Liver (tissue), 9 donors: ENCODE measurements around the gene PCDHA4. TPM values are rescaled to one million over a fixed set of nuclear protein-coding genes. Genes with fewer than 3 reads are reported as not detected.
"Not testable (repeated sequence)": the region's sequence is repeated elsewhere in the genome, so short reads cannot be mapped to it uniquely, and the experiment has no call there.

Source experiments
- DNase-seq: peaks from one replicate; pipeline ENCODE4 v3.0.0-alpha.2; 2017; ENCODE audit warnings: low spot score
- H3K27ac ChIP-seq, 2 donors: one replicate each; pipeline ENCODE4 v1.7.0; 2013; ENCODE audit warnings: inconsistent platforms in 2 of 2, low read length in 2 of 2, control low read depth in 1 of 2, low read depth in 1 of 2, mild to moderate bottlenecking in 1 of 2
- H3K27me3 ChIP-seq, 4 donors: one replicate each; pipeline versions ENCODE4 v1.6.1 to v1.7.0; 2013; ENCODE audit warnings: low read length in 3 of 4, inconsistent platforms in 1 of 4, mild to moderate bottlenecking in 1 of 4, moderate library complexity in 1 of 4; ENCODE audit not compliant: control insufficient read depth in 4 of 4, insufficient read depth in 4 of 4
- H3K36me3 ChIP-seq, 4 donors: one replicate each; pipeline versions ENCODE4 v1.6.1 to v1.7.0; 2013; ENCODE audit warnings: low read length in 3 of 4, mild to moderate bottlenecking in 3 of 4, low read depth in 1 of 4, moderate library complexity in 1 of 4; ENCODE audit not compliant: control insufficient read depth in 4 of 4, insufficient read depth in 3 of 4
- H3K4me1 ChIP-seq, 4 donors: one replicate each; pipeline versions ENCODE4 v1.6.1 to v1.7.0; 2013; ENCODE audit warnings: low read length in 3 of 4, mild to moderate bottlenecking in 3 of 4, moderate library complexity in 1 of 4; ENCODE audit not compliant: control insufficient read depth in 4 of 4, insufficient read depth in 4 of 4
- H3K4me3 ChIP-seq, 3 donors: one replicate each; pipeline versions ENCODE4 v1.6.1 to v1.7.0; 2013; ENCODE audit warnings: low read length in 3 of 3, control low read depth in 1 of 3, low read depth in 1 of 3, mild to moderate bottlenecking in 1 of 3
- H3K9ac ChIP-seq, 2 donors: one replicate each; pipeline ENCODE4 v1.7.0; 2013; ENCODE audit warnings: low read length in 2 of 2, mild to moderate bottlenecking in 2 of 2, moderate library complexity in 2 of 2, control low read depth in 1 of 2, low read depth in 1 of 2
- H3K9me3 ChIP-seq, 4 donors: one replicate each; pipeline versions ENCODE4 v1.6.1 to v1.7.0; 2013; ENCODE audit warnings: low read length in 3 of 4; ENCODE audit not compliant: control insufficient read depth in 4 of 4
- EGR1 ChIP-seq, 2 donors: IDR thresholded peaks; 2 replicates each; pipeline ENCODE4 v1.6.1; 2016 to 2018; ENCODE audit warnings: antibody characterized with exemption in 2 of 2, low read depth in 2 of 2
- FOXA1 ChIP-seq: IDR thresholded peaks from 2 replicates; pipeline ENCODE4 v1.6.1; 2016; ENCODE audit warnings: antibody characterized with exemption
- FOXA2 ChIP-seq: IDR thresholded peaks from 2 replicates; pipeline ENCODE4 v1.6.1; 2016; ENCODE audit warnings: antibody characterized with exemption
- GABPA ChIP-seq, 2 donors: IDR thresholded peaks in 1 of 2; conservative IDR thresholded peaks in 1 of 2; 2 replicates each; pipeline ENCODE4 v1.6.1; 2016; ENCODE audit warnings: antibody characterized with exemption in 2 of 2, mild to moderate bottlenecking in 1 of 2, moderate library complexity in 1 of 2
- HNF4A ChIP-seq, 2 donors: conservative IDR thresholded peaks; 2 replicates each; pipeline ENCODE4 v1.6.1; 2016; ENCODE audit warnings: antibody characterized with exemption in 2 of 2, mild to moderate bottlenecking in 2 of 2
- HNF4G ChIP-seq: IDR thresholded peaks from 2 replicates; pipeline ENCODE4 v1.6.1; 2016; ENCODE audit warnings: antibody characterized with exemption
- JUND ChIP-seq, 2 donors: IDR thresholded peaks; 2 replicates each; pipeline ENCODE4 v1.6.1; 2016; ENCODE audit warnings: antibody characterized with exemption in 2 of 2
- NR2F2 ChIP-seq: IDR thresholded peaks from 2 replicates; pipeline ENCODE4 v1.6.1; 2016; ENCODE audit warnings: antibody characterized with exemption
- RAD21 ChIP-seq, 2 donors: IDR thresholded peaks; 2 replicates each; pipeline ENCODE4 v1.6.1; 2016; ENCODE audit warnings: antibody characterized with exemption in 2 of 2, mild to moderate bottlenecking in 2 of 2
- RXRA ChIP-seq, 2 donors: IDR thresholded peaks; 2 replicates each; pipeline ENCODE4 v1.6.1; 2017 to 2018; ENCODE audit warnings: antibody characterized with exemption in 2 of 2, mild to moderate bottlenecking in 1 of 2
- SP1 ChIP-seq: IDR thresholded peaks from 2 replicates; pipeline ENCODE4 v1.6.1; 2018; ENCODE audit warnings: antibody characterized with exemption, mild to moderate bottlenecking
- YY1 ChIP-seq: IDR thresholded peaks from 2 replicates; pipeline ENCODE4 v1.6.1; 2016; ENCODE audit warnings: antibody characterized with exemption, mild to moderate bottlenecking
- WGBS: extraction: QIAGEN DNeasy Blood & Tissue Kit; methylation state at CpG from one replicate; pipeline ENCODE4 v1.1.7; 2013; 5-methylcytosine and 5-hydroxymethylcytosine counted together
- polyA plus RNA-seq, 2 donors: library from polyadenylated mRNA; stranded (reverse) in 1 of 2; unstranded in 1 of 2; fragments of 200-250 nt in 1 of 2; fragments of >200 nt in 1 of 2; fragmentation: Nextera tagmentation in 1 of 2; extraction: Ambion mirVana in 1 of 2; gene quantifications; one replicate each; pipeline versions ENCODE4 v1.2.1 to v1.2.3, GENCODE V29; 2013 to 2015
- total RNA-seq, 2 donors: library from RNA; depleted of rRNA; stranded (reverse); fragments of >200 nt; gene quantifications; one replicate each; pipeline ENCODE4 v1.2.3, GENCODE V29; 2014
- TF ChIP-seq, protein P1 (sequence below): IDR thresholded peaks from 2 replicates; pipeline ENCODE4 v1.6.1; 2016; ENCODE audit warnings: antibody characterized with exemption
- TF ChIP-seq, protein P2 (sequence below): IDR thresholded peaks from 2 replicates; pipeline ENCODE4 v1.6.1; 2016; ENCODE audit warnings: antibody characterized with exemption
- TF ChIP-seq, protein P3 (sequence below): fragments of 150-350 bp; IDR thresholded peaks from 2 replicates; pipeline ENCODE4 v1.5.1; 2017; ENCODE audit warnings: improper control_type of control experiment, low read depth, low read length; ENCODE audit not compliant: missing input control
- TF ChIP-seq, protein P4 (sequence below): IDR thresholded peaks from 2 replicates; pipeline ENCODE4 v1.6.1; 2016; ENCODE audit warnings: antibody characterized with exemption
- donor health status: healthy.
- donor health status: healthy.
- donor health status: healthy.
- donor health status: healthy.
- donor health status: healthy.

PCDHA4 gene
- total and polyA plus RNA-seq, 4 donors: 0.01 to 0.09 (median 0.07) TPM

DNA sequence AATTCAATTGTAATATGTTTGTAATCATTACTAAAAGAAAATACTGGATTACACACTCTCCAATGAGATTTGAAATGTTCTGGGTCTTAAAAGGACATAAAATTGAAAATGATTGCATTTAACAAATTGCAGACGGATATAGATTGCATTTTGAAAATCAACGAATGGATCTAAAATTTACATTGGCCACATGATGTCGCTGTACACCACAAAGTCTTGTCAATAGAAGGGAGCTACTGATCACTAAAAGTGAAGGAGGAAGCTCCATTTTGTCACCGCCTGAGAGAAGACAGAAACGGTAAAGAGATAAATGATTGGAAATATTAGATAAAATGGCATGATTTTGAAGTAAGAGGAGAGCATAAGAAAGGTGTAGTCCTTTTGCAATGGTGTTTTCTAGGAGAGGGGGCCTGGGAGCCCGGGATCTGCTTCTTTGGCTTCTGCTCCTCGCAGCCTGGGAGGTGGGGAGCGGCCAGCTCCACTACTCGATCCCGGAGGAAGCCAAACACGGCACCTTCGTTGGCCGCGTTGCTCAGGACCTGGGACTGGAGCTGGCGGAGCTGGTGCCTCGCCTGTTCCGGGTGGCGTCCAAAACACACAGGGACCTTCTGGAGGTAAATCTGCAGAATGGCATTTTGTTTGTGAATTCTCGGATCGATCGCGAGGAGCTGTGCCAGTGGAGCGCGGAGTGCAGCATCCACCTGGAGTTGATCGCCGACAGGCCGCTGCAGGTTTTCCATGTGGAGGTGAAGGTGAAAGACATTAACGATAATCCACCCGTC lies 20.8 kb upstream of the PCDHA4 start, which contains the start of gene PCDHA1:
Gene PCDHA1, plus strand, starts transcription at position 236 of the 782 bp plus-strand sequence.
- Histone ChIP-seq H3K9me3 (peaks cover 48 to 77% (median 52%) of the 10 kb centered on the region in 4 donors), H3K27me3 (peaks cover 0 to 5% (median 2%) of the 10 kb centered on the region in 4 donors), H3K4me3 (peak within 1 kb of the TSS in 2 of 3 donors; percentile 4 to 54), H3K4me1 (no peaks in the 10 kb centered on the region), H3K27ac (no peak within 1 kb of the TSS), H3K36me3 (no peaks in the 10 kb centered on the region), H3K9ac (no peak within 1 kb of the TSS)
- no peak for TF ChIP-seq YY1
- TF ChIP-seq, protein P1, sequence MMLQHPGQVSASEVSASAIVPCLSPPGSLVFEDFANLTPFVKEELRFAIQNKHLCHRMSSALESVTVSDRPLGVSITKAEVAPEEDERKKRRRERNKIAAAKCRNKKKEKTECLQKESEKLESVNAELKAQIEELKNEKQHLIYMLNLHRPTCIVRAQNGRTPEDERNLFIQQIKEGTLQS: no peak
- no peak for TF ChIP-seq RAD21 (IDR thresholded peaks at IDR 0.05)
- TF ChIP-seq JUND (IDR thresholded peaks at IDR 0.05): no peak
- TF ChIP-seq EGR1 (IDR thresholded peaks at IDR 0.05; ENCODE audit: low read depth in 2 of 2): no peak
- no peak for TF ChIP-seq RXRA (IDR thresholded peaks at IDR 0.05)
- TF ChIP-seq, protein P2, sequence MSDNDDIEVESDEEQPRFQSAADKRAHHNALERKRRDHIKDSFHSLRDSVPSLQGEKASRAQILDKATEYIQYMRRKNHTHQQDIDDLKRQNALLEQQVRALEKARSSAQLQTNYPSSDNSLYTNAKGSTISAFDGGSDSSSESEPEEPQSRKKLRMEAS: no peak
- no peak for TF ChIP-seq SP1
- WGBS: 21% methylated on average over 29 of the region's 29 CpGs
- no peak for DNase-seq

DNA sequence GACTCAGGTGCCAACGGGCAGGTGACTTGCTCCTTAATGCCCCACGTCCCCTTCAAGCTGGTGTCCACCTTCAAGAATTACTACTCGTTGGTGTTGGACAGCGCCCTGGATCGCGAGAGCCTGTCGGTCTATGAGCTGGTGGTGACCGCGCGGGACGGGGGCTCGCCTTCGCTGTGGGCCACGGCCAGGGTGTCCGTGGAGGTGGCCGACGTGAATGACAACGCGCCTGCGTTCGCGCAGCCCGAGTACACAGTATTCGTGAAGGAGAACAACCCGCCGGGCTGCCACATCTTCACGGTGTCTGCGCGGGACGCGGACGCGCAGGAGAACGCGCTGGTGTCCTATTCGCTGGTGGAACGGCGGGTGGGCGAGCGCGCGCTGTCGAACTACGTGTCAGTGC lies 19.4 kb upstream of the PCDHA4 start:
- H3K4me3 ChIP-seq: peak overlapping the region in 1 of 3 donors; percentile 59
- H3K36me3 ChIP-seq, DNase-seq, H3K27ac ChIP-seq, H3K27me3 ChIP-seq, H3K4me1 ChIP-seq, H3K9ac ChIP-seq: not testable (repeated sequence)
- H3K9me3 ChIP-seq: peaks cover 43 to 68% (median 48%) of the 10 kb centered on the region in 4 donors
- WGBS: 42% methylated on average over 44 of the region's 44 CpGs

GRCh38 chr5:140787849-140788504 lies 18.9 kb upstream of the PCDHA4 start:
- WGBS: 40% methylated on average over 70 of the region's 70 CpGs
- not testable (repeated sequence) for H3K27me3 ChIP-seq

GRCh38 chr5:140791089-140791488 lies 15.8 kb upstream of the PCDHA4 start:
- H3K27me3 ChIP-seq: peaks cover 0 to 5% (median 3%) of the 10 kb centered on the region in 4 donors
- 27% methylated on average over 2 of the region's 2 CpGs for WGBS

More at GRCh38 chr5:140787849-140788504, 18.9 kb upstream of the PCDHA4 start:
- not testable (repeated sequence) for H3K9ac ChIP-seq, H3K36me3 ChIP-seq, H3K27ac ChIP-seq, H3K4me1 ChIP-seq, DNase-seq
- H3K9me3 ChIP-seq: peaks cover 42 to 68% (median 47%) of the 10 kb centered on the region in 4 donors
- peak overlapping the region in 1 of 3 donors; percentile 19 for H3K4me3 ChIP-seq

More at GRCh38 chr5:140791089-140791488, 15.8 kb upstream of the PCDHA4 start:
- H3K9me3 ChIP-seq: peaks cover 45 to 75% (median 49%) of the 10 kb centered on the region in 4 donors
- no peak for DNase-seq
- TF ChIP-seq, protein P2: no peak
- TF ChIP-seq FOXA1: no peak
- no peak for TF ChIP-seq YY1
- no peak for TF ChIP-seq HNF4A (conservative IDR thresholded peaks at IDR 0.05)
- TF ChIP-seq EGR1 (IDR thresholded peaks at IDR 0.05; ENCODE audit: low read depth in 2 of 2): no peak
- TF ChIP-seq HNF4G: no peak
- no peak for TF ChIP-seq FOXA2
- TF ChIP-seq, protein P1: no peak
- no peak for TF ChIP-seq GABPA (IDR thresholded peaks at IDR 0.05 in 1 of 2, conservative IDR thresholded peaks at IDR 0.05 in 1 of 2)
- TF ChIP-seq, protein P3, sequence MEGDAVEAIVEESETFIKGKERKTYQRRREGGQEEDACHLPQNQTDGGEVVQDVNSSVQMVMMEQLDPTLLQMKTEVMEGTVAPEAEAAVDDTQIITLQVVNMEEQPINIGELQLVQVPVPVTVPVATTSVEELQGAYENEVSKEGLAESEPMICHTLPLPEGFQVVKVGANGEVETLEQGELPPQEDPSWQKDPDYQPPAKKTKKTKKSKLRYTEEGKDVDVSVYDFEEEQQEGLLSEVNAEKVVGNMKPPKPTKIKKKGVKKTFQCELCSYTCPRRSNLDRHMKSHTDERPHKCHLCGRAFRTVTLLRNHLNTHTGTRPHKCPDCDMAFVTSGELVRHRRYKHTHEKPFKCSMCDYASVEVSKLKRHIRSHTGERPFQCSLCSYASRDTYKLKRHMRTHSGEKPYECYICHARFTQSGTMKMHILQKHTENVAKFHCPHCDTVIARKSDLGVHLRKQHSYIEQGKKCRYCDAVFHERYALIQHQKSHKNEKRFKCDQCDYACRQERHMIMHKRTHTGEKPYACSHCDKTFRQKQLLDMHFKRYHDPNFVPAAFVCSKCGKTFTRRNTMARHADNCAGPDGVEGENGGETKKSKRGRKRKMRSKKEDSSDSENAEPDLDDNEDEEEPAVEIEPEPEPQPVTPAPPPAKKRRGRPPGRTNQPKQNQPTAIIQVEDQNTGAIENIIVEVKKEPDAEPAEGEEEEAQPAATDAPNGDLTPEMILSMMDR: no peak
- no peak for TF ChIP-seq NR2F2
- TF ChIP-seq, protein P4, sequence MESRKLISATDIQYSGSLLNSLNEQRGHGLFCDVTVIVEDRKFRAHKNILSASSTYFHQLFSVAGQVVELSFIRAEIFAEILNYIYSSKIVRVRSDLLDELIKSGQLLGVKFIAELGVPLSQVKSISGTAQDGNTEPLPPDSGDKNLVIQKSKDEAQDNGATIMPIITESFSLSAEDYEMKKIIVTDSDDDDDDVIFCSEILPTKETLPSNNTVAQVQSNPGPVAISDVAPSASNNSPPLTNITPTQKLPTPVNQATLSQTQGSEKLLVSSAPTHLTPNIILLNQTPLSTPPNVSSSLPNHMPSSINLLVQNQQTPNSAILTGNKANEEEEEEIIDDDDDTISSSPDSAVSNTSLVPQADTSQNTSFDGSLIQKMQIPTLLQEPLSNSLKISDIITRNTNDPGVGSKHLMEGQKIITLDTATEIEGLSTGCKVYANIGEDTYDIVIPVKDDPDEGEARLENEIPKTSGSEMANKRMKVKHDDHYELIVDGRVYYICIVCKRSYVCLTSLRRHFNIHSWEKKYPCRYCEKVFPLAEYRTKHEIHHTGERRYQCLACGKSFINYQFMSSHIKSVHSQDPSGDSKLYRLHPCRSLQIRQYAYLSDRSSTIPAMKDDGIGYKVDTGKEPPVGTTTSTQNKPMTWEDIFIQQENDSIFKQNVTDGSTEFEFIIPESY: no peak
- no peaks in the 10 kb centered on the region for H3K4me1 ChIP-seq
- H3K27ac ChIP-seq: no peak overlapping the region
- no peak overlapping the region for H3K9ac ChIP-seq
- H3K36me3 ChIP-seq: no peaks in the 10 kb centered on the region
- H3K4me3 ChIP-seq: no peak overlapping the region
